NCI-H1092 treated with DMSO at 0.1 percent for 48 hours (cell line): Measurements from ENCODE around the gene JPT1.

Source experiments
- DNase-seq: peaks from one replicate; lab custom pipeline; 2025; lab: John Stamatoyannopoulos, UW

Gene JPT1

DNA sequence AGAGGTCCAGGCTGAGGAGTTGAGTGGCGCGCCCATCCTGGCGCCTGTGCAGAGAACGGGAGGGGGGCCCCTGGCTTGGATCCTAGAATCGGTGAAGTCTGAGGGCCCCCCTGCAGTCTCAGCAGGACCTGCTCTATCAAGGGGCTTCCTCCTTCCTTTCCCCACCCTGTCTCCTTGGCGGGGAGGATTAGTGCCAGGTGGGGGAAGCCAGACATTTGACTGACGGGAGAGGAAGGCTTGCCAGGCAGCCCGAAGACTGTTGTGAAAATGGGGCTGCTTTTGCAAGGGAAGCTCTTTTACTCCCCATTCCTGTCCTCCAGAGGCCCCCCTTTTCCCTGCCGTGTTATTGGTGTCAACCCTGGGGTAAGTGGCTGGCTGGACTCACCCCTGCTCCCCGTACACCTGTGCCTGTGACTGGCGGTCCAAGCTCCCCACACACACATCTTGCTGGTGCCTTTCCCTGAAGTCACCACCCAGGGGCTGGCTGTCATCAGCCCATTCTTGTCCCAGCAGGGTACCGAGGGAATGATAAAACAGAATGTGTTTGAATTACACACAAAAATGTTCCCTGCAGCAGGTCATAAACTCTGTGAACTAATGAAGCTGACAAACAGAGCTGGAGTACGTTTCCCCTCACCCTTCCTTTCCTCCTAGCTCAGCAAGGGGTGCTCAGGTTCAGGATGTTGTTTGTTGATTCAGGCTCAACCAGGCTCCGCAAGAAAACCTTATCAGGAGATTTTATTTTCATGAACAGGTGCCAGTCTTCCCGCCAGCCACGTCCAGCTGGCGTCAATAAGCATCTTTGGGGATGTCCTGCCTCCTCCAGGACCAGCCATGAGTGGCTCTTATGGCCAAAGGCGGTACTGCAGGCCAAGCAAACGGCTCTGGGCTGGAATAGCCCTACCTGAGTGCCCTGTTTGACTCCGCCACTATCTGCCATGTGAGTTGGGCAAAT lies 48.9 kb downstream of the JPT1 start:
- DNase-seq: peak; percentile 46

DNA sequence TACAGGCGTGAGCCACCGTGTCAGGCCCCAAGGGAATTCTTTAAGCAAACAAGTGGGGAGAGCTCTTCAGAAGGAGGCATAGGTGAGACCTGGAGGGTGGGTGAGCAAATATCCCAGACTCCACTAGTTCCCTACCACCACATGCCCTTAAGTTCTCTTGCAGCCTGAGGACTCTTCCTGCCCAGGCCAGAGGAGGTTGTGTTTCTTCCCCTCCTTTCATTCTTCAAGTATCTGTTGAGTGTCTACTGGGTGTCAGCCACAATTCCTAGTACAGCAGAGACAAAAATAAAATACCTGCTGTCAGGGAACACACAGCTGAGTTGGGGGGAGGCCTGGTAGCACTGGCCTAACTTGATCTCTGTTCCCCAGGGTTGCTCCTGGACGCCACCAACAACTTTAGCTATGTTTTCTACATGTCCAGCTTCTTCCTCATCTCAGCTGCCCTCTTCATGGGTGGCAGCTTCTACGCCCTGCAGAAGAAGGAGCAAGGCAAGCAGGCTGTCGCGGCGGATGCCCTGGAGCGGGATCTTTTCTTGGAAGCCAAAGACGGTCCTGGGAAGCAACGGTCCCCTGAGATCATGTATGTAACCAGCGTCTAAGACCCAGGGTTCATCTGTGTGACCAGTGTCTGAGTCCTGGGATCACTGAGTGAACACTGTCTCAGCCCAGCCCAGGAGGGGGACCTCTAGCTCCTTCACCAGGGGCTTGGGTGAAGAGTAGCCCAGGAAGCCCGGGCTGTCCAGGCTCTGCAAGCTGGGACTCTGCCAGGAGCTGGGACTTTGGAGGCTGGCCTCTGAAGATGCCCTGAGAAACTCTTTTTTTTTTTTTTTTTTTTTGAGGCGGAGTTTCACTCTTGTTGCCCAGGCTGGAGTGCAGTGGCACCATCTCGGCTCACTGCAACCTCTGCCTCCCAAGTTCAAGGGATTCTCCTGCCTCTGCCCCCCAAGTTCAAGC lies 50.4 kb downstream of the JPT1 start:
- DNase-seq: no peak

DNA sequence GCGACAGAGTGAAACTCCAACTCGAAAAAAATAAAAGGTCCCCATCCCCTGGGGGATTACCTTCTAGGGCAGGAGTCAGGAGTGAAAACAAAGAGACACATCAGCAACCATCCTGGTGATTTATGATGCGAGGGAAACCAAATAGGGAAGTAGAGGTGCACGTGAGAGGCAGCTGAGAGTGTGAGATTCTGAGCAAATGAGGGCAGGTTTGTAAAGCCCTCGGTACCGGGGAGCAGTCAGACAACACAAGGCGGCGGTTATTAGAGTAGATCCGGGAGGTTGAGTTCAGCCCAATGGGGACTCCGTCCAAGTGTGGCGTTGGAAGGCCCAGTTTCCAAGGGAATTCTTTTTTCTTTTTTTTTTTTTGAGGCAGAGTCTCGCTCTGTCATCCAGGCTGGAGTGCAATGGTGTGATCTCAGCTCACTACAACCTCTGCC lies 51.9 kb downstream of the JPT1 start:
- no peak for DNase-seq

DNA sequence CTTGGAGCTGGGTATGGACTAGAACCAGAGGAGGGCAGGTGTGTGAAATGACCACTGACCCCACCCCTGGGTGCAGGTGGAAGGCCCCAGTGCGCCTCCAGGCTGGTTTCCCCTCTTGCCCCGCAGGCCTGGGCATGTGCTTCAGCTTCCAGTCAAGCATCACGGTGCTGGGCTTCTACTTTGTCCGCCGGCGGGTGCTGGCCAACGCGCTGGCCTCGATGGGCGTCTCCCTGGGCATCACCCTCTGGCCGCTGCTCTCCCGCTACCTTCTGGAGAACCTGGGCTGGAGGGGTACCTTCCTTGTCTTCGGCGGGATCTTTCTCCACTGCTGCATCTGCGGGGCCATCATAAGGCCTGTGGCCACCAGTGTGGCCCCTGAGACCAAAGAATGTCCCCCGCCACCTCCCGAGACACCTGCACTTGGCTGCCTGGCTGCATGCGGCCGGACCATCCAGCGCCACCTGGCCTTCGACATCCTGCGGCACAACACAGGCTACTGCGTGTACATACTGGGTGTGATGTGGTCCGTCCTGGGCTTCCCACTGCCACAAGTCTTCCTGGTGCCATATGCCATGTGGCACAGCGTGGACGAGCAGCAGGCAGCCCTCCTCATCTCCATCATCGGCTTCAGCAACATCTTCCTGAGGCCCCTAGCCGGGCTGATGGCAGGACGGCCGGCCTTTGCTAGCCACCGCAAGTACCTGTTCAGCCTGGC lies 54.3 kb downstream of the JPT1 start:
- DNase-seq: no peak

DNA sequence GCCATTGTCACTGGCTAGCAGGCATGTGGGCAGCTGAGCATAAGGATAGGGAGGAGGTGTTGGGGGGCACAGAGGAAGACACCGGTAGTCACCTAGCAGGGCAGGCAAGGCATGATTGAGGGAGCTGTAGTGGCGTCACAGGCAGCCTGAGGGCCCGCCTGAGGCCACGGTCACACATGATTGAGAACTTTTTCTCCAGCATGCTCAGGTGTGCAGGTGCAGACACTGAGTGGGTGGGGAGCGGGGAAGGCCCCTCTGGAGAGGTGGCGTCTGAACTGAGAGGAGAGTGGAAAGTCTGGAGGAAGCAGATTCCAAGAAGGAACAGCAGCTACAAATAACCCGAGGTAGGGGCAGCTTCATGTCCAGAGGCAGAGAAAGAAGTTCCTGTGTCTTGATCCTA lies 55.5 kb downstream of the JPT1 start:
- no peak for DNase-seq

DNA sequence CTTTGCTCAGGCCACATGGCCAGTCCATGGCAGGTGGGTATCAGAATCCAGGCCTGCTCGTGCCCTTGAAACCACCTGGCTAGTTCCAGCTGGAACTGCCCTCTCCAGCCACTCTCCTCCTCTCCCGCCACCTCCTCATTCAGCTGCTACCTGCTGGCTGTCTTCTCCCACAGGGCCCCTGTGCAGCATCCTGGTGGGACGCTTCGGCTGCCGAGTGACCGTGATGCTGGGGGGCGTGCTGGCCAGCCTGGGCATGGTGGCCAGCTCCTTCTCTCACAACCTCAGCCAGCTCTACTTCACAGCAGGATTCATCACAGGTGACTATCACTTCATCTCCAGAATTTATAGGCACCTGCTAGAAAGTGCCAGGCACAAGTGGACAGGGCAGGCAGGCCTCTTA lies 56.4 kb downstream of the JPT1 start:
- DNase-seq: no peak

DNA sequence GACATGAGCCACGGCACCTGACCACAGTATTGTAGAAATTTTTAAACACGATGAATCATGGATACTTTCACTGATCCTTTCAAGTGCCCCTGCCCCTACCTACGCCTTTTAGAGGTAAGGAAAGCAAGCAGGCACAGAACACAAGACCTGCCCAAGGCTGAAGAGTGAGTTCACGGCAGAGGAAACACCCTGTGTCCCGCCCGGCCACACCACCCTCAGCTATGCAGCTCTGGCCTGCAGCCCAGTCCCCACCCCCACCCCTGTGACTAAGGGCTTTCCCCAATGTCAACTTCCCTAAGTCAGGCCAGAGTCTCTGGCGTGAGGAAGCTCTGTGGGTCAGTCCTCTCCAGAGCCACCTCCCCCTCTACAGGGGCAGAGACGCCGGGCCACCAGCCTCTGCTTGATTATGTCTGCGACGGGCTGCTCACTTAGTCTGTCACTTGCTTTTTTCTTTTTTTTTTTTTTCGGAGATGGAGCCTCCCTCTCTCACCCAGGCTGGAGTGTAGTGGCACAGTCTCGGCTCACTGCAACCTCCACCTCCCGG lies 58.2 kb downstream of the JPT1 start:
- DNase-seq: no peak

DNA sequence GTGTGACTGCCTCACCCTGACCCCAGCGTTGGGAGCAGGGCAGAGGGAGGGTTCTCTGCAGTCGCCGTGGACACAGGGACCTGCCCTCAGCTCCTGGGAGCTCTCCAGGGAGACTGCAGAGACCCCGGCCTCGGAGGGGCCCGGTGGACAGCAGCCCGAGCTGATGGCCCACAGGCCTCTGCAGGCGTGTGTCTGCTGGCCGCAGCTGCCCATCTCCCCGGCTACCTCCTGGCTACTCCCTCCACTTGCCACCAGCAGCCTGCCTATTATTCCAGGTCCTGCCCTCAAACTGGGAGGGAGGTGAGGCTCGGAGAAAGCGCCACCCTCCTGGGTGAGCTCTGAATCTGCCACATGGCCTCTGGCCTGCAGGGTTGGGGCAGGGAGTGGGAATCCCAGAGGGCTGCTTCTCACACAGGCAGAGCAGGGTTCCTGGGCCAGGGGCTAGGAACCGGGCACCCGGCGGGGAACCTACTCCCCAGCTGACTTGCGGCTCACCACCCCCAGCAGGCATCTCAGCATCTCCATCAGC lies 59.4 kb downstream of the JPT1 start:
- DNase-seq: no peak

DNA sequence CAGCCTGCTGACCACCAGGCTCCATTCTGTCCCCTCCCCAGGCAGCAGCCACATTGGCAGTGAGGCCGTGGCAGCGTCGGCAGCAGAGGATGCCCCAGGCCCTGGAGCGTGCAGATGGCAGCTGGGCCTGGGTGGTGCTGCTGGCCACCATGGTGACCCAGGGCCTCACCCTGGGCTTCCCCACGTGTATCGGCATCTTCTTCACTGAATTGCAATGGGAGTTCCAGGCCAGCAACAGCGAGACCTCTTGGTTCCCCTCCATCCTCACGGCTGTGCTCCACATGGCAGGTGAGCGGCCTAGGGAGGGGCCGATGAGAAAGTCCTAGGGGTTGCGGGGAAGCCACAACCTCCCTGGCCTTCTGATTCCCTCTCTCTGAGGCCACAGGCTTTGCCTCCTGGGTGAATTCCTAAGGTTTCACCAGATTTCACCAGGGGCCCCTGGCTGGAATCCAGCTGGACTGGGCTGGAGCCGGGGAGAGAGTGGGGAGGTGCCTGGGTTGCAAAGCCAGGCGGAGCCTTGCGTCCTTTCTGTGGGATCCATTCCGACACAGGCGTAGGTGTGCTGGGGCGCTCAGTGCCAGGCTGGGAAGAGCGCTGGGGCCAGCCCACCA lies 60.7 kb downstream of the JPT1 start:
- DNase-seq: no peak

DNA sequence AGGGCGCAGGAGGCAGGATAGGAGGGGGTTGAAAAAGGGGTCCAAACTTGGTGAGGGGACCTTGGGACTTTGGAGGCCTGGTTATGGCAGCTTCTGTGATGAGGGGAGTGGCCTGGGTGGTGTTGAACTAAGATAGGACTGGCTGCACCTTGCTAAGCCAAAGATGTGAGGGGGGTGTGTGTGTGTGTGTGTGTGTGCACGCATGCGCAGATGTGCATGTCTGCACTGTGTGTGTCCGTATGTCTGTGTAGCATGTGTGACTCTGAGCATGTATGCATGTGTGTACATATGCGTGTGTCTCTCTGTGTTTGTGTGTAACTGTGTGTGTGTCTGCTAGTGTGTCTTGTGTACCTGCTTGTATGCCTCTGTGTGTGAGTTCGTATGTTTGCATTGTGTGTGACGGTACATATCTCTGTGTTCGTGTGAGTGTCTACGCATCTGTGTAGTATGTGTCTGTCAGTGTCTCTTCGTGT lies 62.4 kb downstream of the JPT1 start:
- no peak for DNase-seq

DNA sequence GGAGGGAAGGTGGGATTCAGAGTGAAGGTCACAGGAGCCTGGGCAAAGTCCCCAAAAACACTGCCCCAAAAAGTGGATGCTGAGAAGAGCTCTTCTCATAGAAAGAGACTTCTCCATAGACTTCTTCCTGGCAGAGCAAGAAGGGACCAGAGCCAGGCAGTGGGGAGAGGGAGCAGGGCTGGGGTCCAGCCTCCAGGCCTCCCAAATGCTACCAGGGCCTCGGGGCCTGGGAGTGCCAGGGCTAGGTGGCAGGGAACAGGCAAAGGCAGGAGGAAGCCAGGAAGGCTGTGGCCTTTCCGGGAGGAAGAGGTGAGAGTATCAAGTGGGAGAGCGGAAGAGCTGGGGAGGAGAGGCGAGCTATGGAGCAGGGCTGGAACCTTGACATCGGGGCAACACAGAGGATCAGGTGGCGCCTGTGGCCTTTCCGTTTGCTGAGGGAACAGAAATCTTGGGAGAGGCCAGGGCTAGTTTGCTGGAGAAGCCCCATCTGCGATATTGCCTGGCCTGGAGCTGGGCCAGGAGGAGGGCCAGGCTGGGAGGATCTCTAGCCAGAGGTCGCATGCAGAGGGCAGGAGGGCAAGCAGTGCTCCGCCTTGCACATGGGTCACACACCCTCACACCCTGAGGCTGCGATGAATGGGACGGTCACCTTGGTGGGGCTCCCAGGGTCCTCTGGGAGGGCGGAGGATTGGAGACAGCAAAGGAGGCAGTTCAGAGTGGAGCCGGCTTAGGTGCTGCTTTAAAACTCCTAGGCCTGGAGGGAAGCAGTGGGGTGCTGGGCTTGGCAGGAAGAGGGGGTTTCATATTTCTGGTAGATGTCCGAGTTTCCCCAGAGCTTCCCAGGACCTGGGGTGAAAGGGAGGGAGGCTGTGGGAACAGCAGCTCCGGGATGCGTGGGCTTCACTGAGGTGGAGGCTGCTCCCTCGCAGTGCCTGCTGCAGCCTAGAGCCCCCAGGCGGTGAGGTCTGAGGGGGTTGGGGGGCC lies 63.1 kb downstream of the JPT1 start:
- DNase-seq: no peak

DNA sequence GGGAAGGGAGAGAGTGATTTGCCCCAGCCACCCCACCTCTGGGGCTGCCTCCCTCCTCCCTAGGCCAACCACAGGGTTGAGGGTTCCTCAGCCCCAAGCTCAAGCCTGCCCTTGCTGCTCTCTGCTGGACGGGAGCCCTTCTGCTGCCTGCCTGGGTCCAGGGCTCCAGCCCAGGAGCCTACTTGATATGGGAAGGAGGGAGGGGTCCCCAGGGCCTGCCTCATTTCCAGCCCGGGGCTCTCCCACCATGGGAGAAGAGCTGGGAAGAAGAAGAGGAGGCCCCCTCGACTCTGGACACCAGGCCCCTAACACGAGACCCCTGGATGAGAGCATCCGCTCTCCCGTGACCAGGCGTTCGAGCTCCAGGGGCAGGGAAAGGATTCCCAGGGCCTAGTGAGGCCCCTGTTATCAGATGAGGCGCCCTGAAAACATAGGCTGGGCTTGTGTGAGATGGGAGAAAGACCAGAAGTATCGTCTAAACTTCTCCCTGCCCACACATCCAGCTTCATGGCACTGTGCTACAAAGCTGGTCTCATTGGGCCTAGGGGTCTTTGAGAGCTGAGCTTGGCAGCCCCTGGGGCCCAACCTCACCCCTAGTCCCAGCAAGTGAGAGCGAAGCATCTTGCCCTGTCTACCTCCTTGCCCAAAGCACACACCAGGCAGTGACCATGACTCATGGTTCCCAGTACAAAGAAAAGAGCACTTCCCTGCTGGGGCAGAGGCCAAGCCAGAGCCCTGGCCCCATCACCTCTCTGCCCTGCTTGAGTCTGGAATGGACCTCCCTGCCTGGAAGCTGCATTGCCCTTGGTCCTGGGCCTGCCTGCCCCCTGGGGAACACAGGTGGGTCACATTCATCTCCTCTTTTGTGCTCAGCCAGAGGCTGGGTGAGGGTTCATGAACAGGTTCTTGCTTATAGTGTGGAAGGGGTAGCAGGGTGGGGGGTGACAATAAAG lies 65.6 kb downstream of the JPT1 start:
- DNase-seq: no peak

DNA sequence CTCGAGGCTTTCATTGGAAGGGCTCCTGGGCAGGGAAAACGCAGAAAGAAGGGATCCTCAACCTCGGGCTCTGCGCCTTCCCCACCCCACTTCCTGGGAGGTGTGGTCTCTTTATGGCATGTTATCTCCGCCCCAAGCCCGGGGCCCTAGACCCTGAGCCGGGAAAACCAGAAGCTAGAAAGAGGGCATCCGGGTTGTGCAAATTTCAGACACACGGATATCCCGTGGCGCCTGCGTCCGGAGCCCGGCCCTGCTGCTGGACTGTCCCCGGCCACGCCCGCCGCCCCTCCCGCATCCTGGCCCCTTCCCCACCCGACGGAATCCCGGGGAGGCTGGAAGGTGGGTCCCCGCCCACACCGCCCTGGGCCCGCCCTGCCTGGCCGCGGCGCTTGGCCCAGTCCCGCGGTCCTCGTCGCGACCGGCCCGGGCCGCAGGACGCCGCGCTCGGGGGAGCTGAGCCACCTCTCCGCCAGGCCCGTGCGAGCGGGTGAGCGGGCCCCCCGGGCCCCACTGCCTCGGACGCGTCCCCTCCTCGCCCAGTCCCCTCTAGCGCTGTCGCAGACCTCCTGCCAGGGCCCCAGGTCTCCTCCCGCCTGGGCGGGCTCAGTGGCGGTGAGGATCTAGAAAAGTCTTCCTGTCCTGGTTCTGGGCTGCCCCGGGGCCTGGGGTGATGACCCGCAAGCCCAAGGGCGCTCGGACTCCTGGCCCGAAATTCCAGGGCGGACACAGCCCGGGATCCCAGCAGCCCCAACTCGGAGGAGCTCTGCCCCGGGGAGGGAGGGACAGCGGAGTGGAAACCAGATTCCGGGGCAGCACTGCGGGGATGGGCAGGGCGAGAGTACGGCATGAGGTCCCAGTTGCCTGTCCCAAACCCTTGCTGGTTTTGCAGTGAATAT lies 66.5 kb downstream of the JPT1 start, which contains the start of gene SLC16A5:
Gene SLC16A5 (plus strand): TSS at position 397 of the 896 bp plus-strand sequence. CDS start 5,683 bp downstream, outside the sequence.
- DNase-seq: no peak

DNA sequence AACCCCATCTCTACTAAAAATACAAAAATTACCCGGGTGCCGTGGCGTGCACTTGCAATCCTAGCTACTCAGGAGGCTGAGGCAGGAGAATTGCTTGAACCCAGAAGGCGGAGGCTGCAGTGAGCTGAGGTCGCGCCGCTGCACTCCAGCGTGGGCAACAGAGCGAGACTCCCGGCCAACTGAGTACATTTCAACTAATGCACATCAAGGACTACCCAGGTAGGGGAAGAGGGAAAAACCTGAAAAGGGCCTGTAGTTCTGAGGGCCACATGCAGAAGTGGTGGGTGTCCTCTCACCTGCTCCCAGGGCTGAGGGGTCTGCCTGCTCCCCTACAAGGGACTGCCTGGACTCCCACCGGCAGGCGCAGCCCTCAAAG lies 67.1 kb downstream of the JPT1 start:
- no peak for DNase-seq

DNA sequence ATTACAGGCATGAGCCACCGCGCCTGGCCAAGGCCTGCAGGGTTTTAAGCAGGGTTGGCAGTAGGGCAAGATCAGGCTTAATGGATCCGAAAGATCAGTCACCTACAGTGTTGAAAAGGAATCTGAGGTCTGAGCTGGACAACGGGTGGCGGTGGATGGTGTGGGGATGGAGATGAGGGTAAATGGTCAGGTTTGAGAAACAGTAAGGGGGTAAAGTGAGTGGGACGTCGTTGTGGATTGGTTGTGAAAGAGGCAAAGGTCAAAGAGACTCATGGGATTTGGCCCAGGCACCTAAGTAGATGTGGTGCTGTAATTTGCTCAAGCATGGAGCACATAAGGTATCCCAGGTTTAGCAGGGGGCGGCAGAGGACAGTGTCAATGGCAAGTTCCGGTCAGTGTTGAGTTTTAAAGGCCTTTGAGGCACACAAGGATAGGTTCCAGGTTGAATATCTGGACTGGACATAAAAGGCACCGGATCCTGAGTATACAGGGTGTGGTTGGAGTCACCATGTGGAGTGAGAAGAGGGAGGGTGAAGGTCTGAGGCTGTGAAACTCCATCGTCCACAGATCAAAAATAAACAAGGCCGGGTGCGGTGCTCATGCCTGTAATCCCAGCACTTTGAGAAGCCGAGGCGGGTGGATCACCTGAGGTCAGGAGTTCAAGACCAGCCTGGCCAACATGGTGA lies 67.7 kb downstream of the JPT1 start:
- no peak for DNase-seq
